ENCODE data around the gene PHACTR3.

GRCh38 chr20:59564171-59564570 lies 40.2 kb upstream of the PHACTR3 start:
- TF ChIP-seq CTCF (conservative IDR thresholded peaks at IDR 0.05) (no peak), ZFX (IDR thresholded peaks at IDR 0.05) (no peak)

Measured in C4-2B (cell line).